A172 (cell line): ENCODE results near the gene IGSF8. TPM values are rescaled to one million over a fixed set of nuclear protein-coding genes. Genes with fewer than 3 reads are reported as not detected.

ENCODE experiments used
- DNase-seq: peaks from one replicate; pipeline ENCODE4 v3.0.0-alpha.2; 2015; ENCODE audit warnings: low spot score
- total RNA-seq: library from RNA; depleted of rRNA; stranded (reverse); fragments of >200 nt; shearing (Covaris generic); gene quantifications from 2 replicates; pipeline ENCODE4 v1.2.3, GENCODE V29; 2014

IGSF8 gene
- total RNA-seq, 1 experiment from 2014 or later: 36.6 TPM

GRCh38 chr1:160104486-160104885 is 6.1 kb upstream of the IGSF8 start:
- no peak for DNase-seq

GRCh38 chr1:160103658-160104408 is 5.4 kb upstream of the IGSF8 start:
- DNase-seq: no peak

- DNase-seq: no peak
Observed at GRCh38 chr1:160101717-160102522, 3.5 kb upstream of the IGSF8 start.

- peak; percentile 83 for DNase-seq
Observed at GRCh38 chr1:160101037-160101716, 2.8 kb upstream of the IGSF8 start.

GRCh38 chr1:160099716-160100375 is 1.4 kb upstream of the IGSF8 start:
- DNase-seq: no peak

GRCh38 chr1:160098852-160099561 is 588 bp upstream of the IGSF8 start:
- DNase-seq: peak; percentile 94

- no peak for DNase-seq
Observed at GRCh38 chr1:160097151-160097910, 1.1 kb downstream of the IGSF8 start.

GRCh38 chr1:160096274-160097116 is 1.9 kb downstream of the IGSF8 start:
- no peak for DNase-seq

GRCh38 chr1:160095382-160096105 is 2.9 kb downstream of the IGSF8 start:
- DNase-seq: no peak

GRCh38 chr1:160094806-160095205 is 3.6 kb downstream of the IGSF8 start:
- DNase-seq: no peak

GRCh38 chr1:160094291-160094625 is 4.2 kb downstream of the IGSF8 start:
- DNase-seq: no peak

- no peak for DNase-seq
Observed at GRCh38 chr1:160093624-160094290, 4.7 kb downstream of the IGSF8 start.

- no peak for DNase-seq
Observed at GRCh38 chr1:160093069-160093395, 5.4 kb downstream of the IGSF8 start.

- DNase-seq: no peak
Observed at GRCh38 chr1:160092366-160093068, 5.9 kb downstream of the IGSF8 start.

GRCh38 chr1:160091666-160092223 is 6.7 kb downstream of the IGSF8 start:
- DNase-seq: no peak

- DNase-seq: no peak
Observed at GRCh38 chr1:160090760-160091159, 7.7 kb downstream of the IGSF8 start.

GRCh38 chr1:160089883-160090282 is 8.5 kb downstream of the IGSF8 start:
- DNase-seq: no peak
